Effector memory CD4-positive, alpha-beta T cell (primary cell): ENCODE measurements around the gene SRGAP1.

Experiments used
- DNase-seq, 3 donors: peaks; one replicate each; pipeline ENCODE4 v3.0.0-alpha.2; 2020
- H3K27ac ChIP-seq: 2 replicates; pipeline ENCODE4 v1.7.0; 2013; ENCODE audit warnings: mild to moderate bottlenecking, low read length, moderate library complexity; ENCODE audit not compliant: insufficient read depth, poor library complexity, severe bottlenecking
- H3K27me3 ChIP-seq: replicated peaks from 2 replicates; pipeline ENCODE4 v1.7.0; 2013; ENCODE audit warnings: mild to moderate bottlenecking, low read length; ENCODE audit not compliant: insufficient read depth, control insufficient read depth, poor library complexity, severe bottlenecking
- H3K36me3 ChIP-seq: 2 replicates; pipeline ENCODE4 v1.7.0; 2013; ENCODE audit warnings: mild to moderate bottlenecking, low read length, moderate library complexity; ENCODE audit not compliant: control insufficient read depth, insufficient read depth
- H3K4me1 ChIP-seq: 2 replicates; pipeline ENCODE4 v1.7.0; 2013; ENCODE audit warnings: low read length, mild to moderate bottlenecking; ENCODE audit not compliant: control insufficient read depth, insufficient read depth, poor library complexity, severe bottlenecking
- H3K4me3 ChIP-seq: 2 replicates; pipeline ENCODE4 v1.7.0; 2013; ENCODE audit warnings: low read length, low read depth, mild to moderate bottlenecking; ENCODE audit not compliant: insufficient read depth, poor library complexity, severe bottlenecking
- H3K9me3 ChIP-seq: 2 replicates; pipeline ENCODE4 v1.7.0; 2013; ENCODE audit warnings: mild to moderate bottlenecking, low read length, moderate library complexity; ENCODE audit not compliant: control insufficient read depth

Gene SRGAP1

GRCh38 chr12:63941166-63941800 lies 96.8 kb downstream of the SRGAP1 start:
- no peak overlapping the region for H3K4me3 ChIP-seq
- no peaks in the 10 kb centered on the region for H3K9me3 ChIP-seq
- H3K27me3 ChIP-seq: no peaks in the 10 kb centered on the region
- no peaks in the 10 kb centered on the region for H3K4me1 ChIP-seq
- no peak overlapping the region for H3K27ac ChIP-seq
- no peak for DNase-seq
- H3K36me3 ChIP-seq: no peaks in the 10 kb centered on the region

DNA sequence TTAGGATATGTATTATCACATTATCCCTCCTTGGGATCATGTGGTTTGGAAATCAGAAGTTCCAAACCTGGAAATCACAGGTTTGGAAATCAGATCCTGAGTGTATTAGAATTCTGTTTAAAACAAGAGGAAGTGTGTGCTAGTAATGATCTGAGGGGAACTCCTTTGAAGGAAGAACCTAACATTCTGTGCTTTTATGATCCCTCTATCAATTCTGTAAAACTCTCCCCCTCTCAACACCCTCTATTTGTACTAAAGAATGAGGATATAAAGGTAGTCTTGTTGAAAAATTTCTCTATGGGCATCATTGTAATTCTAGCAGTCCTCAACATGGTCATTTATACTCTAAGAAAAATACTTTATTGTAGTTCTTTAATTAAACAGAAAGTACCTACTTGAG lies 97.4 kb downstream of the SRGAP1 start:
- Histone ChIP-seq H3K9me3 (no peaks in the 10 kb centered on the region), H3K36me3 (no peaks in the 10 kb centered on the region), H3K27me3 (no peaks in the 10 kb centered on the region), H3K27ac (no peak overlapping the region), H3K4me3 (no peak overlapping the region), H3K4me1 (no peaks in the 10 kb centered on the region)
- no peak for DNase-seq

DNA sequence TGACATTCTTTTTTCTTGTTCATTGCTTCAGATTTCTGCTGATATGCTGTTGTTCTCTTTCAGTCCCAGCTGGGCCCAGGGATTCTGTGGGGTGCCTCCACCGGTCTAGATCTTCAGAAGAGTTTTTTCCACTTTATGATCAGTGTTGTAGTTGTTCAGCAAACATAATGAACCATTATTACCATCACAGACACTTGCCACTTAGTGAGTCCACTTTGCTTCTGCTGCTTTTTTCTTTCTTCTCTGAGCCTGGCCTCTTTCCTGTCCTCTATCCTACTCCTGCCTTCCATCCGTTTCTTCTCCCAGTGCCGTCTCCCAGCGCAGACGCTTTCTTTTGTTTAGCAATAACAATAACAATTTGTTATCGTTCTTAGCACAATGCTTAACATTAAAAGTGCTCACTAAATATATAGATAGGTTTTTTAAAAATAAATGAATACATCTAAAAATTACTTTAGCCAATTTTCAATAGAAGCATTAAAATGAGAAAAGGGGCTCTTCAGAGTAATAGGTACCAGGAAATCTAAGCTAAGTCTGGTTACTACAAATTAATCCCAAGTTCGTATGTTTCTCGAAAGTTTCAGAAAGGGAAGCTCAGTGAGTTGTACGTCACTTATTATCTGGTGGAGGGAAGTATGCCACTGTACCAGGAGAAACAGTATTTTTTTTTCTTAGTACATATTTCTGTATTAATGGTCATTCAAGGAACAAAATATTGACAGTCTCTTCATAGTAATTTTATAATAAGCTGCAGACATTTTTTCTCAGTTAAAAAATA lies 98.2 kb downstream of the SRGAP1 start:
- no peaks in the 10 kb centered on the region for H3K9me3 ChIP-seq

GRCh38 chr12:63944034-63944579 lies 99.6 kb downstream of the SRGAP1 start:
- Histone ChIP-seq H3K4me3 (no peak overlapping the region), H3K4me1 (no peaks in the 10 kb centered on the region), H3K9me3 (no peaks in the 10 kb centered on the region), H3K36me3 (no peaks in the 10 kb centered on the region), H3K27ac (no peak overlapping the region), H3K27me3 (no peaks in the 10 kb centered on the region)
- no peak for DNase-seq

More for the DNA sequence above, 98.2 kb downstream of the SRGAP1 start:
- H3K4me3 ChIP-seq: no peak overlapping the region
- no peak overlapping the region for H3K27ac ChIP-seq
- H3K4me1 ChIP-seq: no peaks in the 10 kb centered on the region
- no peaks in the 10 kb centered on the region for H3K36me3 ChIP-seq
- H3K27me3 ChIP-seq: no peaks in the 10 kb centered on the region
- no peak for DNase-seq

GRCh38 chr12:63944586-63945228 lies 100.2 kb downstream of the SRGAP1 start:
- Histone ChIP-seq H3K9me3 (no peaks in the 10 kb centered on the region), H3K4me3 (no peak overlapping the region), H3K36me3 (no peaks in the 10 kb centered on the region), H3K27ac (no peak overlapping the region), H3K4me1 (no peaks in the 10 kb centered on the region), H3K27me3 (no peaks in the 10 kb centered on the region)
- no peak for DNase-seq

DNA sequence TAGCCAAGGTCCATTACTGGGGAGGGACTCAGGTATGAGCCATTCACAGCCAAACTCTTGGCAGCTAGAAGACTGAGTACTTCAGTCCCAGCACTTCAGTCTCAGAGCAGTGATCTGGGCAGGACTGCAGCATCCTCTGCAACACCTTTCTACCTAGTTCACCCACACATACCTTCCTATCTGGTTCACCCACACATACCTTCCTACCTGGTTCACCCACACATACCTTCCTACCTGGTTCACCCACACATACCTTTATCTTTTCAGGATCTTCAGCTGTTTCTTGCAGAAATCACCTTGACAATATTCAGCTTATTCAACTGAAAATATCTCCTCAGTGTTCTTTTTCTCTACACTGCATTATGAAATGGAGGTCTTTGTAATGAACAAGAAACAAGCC lies 101.3 kb downstream of the SRGAP1 start:
- Histone ChIP-seq H3K9me3 (no peaks in the 10 kb centered on the region), H3K4me1 (no peaks in the 10 kb centered on the region), H3K27ac (no peak overlapping the region), H3K27me3 (no peaks in the 10 kb centered on the region), H3K4me3 (no peak overlapping the region), H3K36me3 (no peaks in the 10 kb centered on the region)
- DNase-seq: no peak

- no peak for DNase-seq
- no peak overlapping the region for H3K4me3 ChIP-seq
- H3K27me3 ChIP-seq: no peaks in the 10 kb centered on the region
- no peak overlapping the region for H3K27ac ChIP-seq
- no peaks in the 10 kb centered on the region for H3K36me3 ChIP-seq
- H3K4me1 ChIP-seq: no peaks in the 10 kb centered on the region
- no peaks in the 10 kb centered on the region for H3K9me3 ChIP-seq
Measured at GRCh38 chr12:63948211-63948610, 103.7 kb downstream of the SRGAP1 start.

GRCh38 chr12:63949902-63950301 lies 105.4 kb downstream of the SRGAP1 start:
- H3K27ac ChIP-seq: no peak overlapping the region
- H3K27me3 ChIP-seq: no peaks in the 10 kb centered on the region
- no peak overlapping the region for H3K4me3 ChIP-seq
- H3K9me3 ChIP-seq: no peaks in the 10 kb centered on the region
- no peak for DNase-seq
- no peaks in the 10 kb centered on the region for H3K4me1 ChIP-seq
- no peaks in the 10 kb centered on the region for H3K36me3 ChIP-seq

GRCh38 chr12:63952995-63953394 lies 108.5 kb downstream of the SRGAP1 start:
- Histone ChIP-seq H3K27me3 (no peaks in the 10 kb centered on the region), H3K4me1 (no peaks in the 10 kb centered on the region), H3K9me3 (no peaks in the 10 kb centered on the region), H3K36me3 (no peaks in the 10 kb centered on the region), H3K4me3 (no peak overlapping the region), H3K27ac (no peak overlapping the region)
- no peak for DNase-seq
